Measurements from ENCODE around the gene OSBPL9.
"Not testable (repeated sequence)": the region's sequence is repeated elsewhere in the genome, so short reads cannot be mapped to it uniquely, and the experiment has no call there.

The OSBPL9 gene

DNA sequence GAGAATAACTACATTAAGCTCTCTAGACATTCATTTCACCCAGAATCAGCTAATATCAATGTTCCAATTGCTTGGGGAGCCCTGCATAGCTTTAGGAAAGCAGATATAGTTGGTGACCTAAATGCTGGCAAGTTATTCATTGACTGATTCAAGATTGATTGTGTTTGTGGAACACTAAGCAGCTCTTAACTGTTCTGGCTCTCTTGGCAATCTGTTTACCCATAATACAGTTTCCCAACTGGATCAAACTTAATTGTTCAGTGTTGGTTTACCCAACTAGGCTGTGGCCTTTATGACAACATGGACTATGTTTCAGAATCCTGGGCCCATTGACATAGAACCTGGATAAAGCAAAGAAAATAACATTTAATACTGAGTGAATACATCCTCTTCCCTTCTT lies 178.0 kb downstream of the OSBPL9 start:
- no peak for DNase-seq

DNA sequence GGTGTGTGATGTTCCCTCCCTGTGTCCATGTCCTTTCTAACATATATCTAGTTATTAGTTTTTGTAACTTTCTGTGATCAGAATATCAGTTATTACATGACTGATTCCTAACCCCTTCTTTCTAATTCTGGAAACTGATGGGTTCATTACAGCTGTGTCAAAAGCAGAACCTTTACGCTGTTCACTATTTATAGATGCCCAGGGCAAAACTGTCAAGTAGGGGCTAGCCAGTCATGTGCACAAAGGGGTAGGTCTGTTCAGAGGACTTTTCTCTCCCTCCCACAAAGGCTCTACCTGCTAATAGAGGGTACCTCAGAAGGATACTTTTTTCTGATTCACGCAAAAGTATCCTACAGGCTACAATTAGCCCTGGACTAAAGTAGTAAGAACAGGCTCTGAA lies 182.5 kb downstream of the OSBPL9 start:
- no peak for DNase-seq

DNA sequence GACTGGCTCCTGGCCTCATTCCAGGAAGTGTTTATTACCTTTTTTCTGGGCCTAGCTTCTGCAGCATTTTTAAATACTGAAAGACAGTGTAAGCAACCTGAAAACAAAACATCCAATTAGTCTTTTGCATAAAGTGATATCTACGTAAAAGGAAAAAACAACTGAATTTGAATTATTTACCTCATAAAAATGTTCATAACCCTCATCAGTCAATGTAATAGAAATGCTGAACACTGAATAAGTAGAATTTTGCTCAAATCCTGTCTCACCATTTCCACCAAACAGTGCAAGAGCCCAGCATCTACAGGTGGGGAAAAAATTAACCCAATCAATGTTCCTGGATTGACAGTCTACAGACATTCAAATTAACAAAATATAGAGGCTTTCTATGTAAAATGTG lies 197.6 kb downstream of the OSBPL9 start:
- DNase-seq: no peak

DNA sequence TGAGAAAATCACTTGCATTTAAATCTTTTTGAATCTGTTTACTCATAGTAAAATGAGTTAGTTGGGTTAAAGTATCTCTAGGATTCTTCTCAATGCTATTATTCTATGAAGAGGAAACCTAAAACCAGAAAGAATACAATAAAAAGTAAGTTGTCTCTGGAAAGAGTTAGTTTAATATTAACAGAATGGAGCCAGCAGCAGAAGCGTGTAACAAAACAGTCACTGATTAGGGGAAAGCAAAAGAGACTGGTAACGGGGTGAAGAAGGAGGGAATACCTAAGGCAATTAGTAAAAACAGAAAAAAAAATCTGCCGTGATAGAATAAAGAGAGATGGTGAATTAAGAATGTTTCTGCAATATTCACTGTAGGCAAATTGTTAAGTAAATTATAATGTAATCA lies 201.6 kb downstream of the OSBPL9 start:
- DNase-seq: no peak

DNA sequence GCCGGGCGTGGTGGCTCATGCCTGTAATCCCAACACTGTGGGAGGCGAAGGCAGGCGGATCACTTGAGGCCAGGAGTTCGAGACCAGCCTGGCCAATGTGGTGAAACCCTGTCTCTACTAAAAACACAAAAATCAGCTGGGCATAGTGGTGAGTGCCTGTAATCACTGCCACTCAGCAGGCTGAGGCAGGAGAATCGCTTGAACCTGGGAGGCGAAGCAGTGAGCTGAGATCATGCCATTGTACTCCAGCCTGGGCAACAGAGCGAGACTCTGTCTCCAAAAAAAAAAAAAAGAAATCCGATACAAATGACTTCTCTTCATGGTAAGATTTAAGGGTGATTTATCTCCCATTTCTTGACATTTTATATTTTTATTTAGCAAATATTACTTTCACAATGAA lies 202.1 kb downstream of the OSBPL9 start:
- DNase-seq: not testable (repeated sequence)

DNA sequence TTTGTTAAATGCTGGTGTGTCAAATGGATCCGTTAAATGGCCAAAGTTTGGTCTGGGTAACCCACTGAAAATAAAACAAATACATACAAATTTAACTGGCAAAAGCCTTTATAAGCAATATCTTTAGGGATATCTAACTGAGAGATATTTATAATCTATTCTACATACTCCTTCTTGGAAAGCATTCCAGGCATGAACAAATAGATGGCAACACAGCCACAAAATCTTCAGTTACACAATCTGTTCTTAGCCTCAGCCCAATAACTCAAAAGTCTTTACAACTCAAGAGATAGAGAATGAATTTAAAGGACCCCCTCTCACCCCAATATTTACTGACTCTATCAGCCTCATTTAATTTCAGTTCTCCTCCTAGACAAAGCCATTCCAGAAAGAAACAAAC lies 202.9 kb downstream of the OSBPL9 start:
- DNase-seq: no peak

DNA sequence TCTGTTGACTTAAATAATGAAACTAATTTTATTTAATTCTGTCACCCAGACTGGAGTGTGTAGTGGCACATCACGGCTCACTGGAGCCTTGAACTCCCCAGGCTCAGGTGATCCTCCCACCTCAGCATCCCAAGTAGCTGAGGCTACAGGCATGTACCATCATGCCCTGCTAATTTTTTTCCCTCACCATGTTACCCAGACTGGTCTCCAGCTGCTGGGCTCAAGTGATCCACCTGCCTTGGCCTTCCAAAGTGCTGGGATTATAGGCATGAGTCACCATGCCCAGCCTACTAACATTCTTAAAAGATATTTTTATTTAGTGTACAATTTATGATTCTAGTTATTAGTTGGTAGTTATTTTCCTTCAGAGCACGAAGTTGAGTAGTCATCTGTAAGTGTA lies 212.2 kb downstream of the OSBPL9 start:
- DNase-seq: no peak

DNA sequence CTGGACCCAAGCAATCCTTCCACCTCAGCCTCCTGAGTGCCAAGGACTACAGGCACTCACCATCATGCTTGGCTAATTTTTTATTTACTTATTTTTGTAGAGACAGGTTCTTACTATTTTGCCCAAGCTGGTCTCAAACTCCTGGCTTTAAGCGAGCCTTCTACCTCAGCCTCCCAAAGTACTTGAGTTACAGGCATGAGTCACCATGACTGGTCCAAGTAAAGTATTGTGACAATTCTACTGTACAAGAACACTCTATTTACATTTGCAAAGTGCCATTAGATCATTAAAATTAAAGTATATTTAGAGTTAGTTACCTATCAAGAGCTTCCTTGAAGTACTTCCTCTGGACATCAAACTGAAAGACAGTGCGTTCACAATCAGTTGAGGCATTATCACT lies 216.8 kb downstream of the OSBPL9 start:
- DNase-seq: no peak

DNA sequence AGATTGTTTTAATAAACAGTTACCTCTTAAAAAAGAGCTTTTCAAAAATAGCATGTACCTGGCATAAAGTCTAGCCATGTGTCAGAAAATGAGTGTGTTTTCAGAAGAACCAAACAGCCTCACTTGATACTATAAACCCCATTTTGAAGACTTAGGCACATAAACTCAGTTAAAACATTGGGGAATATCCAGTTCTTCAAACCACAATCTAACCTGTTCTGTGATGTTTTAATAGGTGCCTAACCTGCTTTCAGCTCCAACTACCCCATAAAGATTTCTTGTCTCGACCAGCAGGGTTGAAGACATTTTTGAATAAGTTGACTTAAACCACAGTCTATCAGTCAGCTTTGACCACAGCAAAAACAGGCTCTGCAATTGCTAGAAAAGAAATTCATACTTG lies 220.4 kb downstream of the OSBPL9 start:
- DNase-seq: no peak
